Colonic mucosa (tissue), 4 donors: ENCODE results near the gene DHX58. TPM values are rescaled to one million over a fixed set of nuclear protein-coding genes. Genes with fewer than 3 reads are reported as not detected.

Experiments
- DNase-seq: peaks from one replicate; pipeline ENCODE4 v3.0.0-alpha.2; 2020
- H3K27ac ChIP-seq: fragments of 200-600 bp; one replicate; pipeline ENCODE4 v1.8.0; 2021
- H3K27me3 ChIP-seq: fragments of 200-600 bp; one replicate; pipeline ENCODE4 v1.8.0; 2021
- H3K36me3 ChIP-seq: fragments of 200-600 bp; one replicate; pipeline ENCODE4 v1.8.0; 2021
- H3K4me1 ChIP-seq: fragments of 200-600 bp; one replicate; pipeline ENCODE4 v1.8.0; 2021; ENCODE audit warnings: mild to moderate bottlenecking
- H3K4me3 ChIP-seq: fragments of 200-600 bp; one replicate; pipeline ENCODE4 v1.8.0; 2021
- H3K9ac ChIP-seq, 2 donors: one replicate each; pipeline ENCODE4 v1.7.0; 2013; ENCODE audit warnings: control low read depth in 2 of 2, low read depth in 2 of 2, low read length in 2 of 2
- H3K9me3 ChIP-seq: fragments of 200-600 bp; one replicate; pipeline ENCODE4 v1.8.0; 2021
- intact Hi-C: fragments of 100-400 bp; cut with DNase I; formaldehyde crosslinking; loops from one replicate; pipeline ENCODE4 v1.14.1; 2022
- total RNA-seq, 2 donors: library from RNA; stranded (reverse); fragmentation: NEBNext Ultra II Directional in 1 of 2; extraction: Animal tissue kit (Norgen Biotek cat#: 25700) in 1 of 2; gene quantifications; one replicate each; pipeline ENCODE4 v1.2.1, GENCODE V29; 2021
- TF ChIP-seq, protein P1 (sequence below): fragments of 200-600 bp; IDR thresholded peaks from one replicate; pipeline ENCODE4 v1.8.0; 2022; ENCODE audit warnings: antibody characterized with exemption, mild to moderate bottlenecking
- donor health status: healthy.
- donor health status: DM: no; HTN: no; CAD: no.
- donor health status: DM: no; HTN: no; CAD: no.

Gene DHX58
- total RNA-seq, 2 donors from 2014 or later: 10.6 to 11.3 TPM

DNA sequence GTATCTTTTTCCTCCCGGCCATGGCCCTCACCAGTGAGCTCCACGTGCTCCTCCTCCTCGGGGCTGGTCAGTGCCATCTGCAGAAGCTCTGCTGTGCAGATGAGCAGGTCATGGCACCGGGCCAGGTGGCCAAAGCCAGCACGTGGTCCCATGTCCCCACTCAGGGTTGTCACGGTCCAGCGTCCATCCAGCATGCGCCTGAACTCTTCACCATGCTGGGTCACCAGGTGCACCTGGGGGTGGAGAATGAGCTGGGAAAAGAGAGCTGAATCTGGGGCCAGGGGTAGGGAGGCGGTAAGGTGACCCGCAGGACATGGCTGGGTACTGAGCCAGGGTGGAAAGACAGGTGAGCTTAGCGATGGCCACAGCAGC, 1.3 kb downstream of the DHX58 start:
- Histone ChIP-seq H3K36me3 (no peaks in the 10 kb centered on the region), H3K9me3 (no peaks in the 10 kb centered on the region), H3K4me3 (peak overlapping the region; percentile 42), H3K27ac (peak overlapping the region; percentile 91), H3K9ac (peak overlapping the region in 1 of 2 donors; percentile 91), H3K27me3 (no peaks in the 10 kb centered on the region), H3K4me1 (peaks cover 15% of the 10 kb centered on the region)
- intact Hi-C loops: no loop called here
- no peak for DNase-seq
- TF ChIP-seq, protein P1, sequence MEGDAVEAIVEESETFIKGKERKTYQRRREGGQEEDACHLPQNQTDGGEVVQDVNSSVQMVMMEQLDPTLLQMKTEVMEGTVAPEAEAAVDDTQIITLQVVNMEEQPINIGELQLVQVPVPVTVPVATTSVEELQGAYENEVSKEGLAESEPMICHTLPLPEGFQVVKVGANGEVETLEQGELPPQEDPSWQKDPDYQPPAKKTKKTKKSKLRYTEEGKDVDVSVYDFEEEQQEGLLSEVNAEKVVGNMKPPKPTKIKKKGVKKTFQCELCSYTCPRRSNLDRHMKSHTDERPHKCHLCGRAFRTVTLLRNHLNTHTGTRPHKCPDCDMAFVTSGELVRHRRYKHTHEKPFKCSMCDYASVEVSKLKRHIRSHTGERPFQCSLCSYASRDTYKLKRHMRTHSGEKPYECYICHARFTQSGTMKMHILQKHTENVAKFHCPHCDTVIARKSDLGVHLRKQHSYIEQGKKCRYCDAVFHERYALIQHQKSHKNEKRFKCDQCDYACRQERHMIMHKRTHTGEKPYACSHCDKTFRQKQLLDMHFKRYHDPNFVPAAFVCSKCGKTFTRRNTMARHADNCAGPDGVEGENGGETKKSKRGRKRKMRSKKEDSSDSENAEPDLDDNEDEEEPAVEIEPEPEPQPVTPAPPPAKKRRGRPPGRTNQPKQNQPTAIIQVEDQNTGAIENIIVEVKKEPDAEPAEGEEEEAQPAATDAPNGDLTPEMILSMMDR: no peak

DNA sequence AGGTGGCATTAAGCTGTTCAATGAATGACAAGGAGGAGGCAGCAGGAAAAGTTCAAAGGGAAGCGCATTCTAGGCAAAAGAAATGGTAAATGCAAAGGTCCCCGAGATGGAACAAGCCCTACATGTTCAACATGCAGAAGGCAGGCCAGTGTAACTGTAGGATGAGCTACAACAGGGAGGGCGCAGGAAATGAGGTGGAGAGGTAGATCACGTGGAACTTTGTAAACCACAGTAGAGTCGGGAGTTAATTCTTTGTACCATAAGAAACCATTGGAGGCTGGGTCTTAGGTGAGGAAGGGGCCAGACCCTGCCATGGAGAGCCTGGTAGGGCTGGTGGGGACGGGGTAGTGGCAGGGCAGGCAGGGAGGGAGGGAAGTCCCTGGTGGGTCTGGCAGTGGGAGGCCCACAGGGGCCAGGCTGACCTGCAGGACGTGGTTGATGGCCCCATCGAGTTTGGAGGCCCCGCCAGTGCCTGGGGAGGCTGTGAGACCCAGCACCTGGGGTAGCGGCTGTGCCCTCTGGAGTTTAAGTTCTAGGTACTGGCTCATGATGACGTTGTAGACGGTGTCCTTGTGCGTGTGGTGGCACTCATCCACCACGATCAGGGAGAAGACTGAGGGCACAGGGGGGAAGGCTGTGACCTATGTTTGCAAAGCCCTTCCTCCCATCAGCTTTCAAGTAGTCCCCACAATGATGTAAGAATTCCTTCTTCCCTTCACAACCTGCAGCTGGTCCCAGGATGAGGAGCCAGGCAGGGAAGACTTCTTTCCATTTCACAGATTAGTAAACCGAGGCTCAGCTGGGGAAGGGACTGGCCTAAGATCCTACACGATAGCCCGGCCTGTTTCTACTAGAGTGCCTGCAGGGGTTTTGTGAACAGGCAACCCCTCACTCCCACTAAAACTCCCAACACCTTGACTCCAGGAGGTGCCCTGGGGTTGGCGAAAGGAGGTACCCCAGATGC, 1.9 kb downstream of the DHX58 start:
- TF ChIP-seq, protein P1: no peak
- Histone ChIP-seq H3K27ac (no peak overlapping the region), H3K27me3 (no peaks in the 10 kb centered on the region), H3K4me1 (peaks cover 15% of the 10 kb centered on the region), H3K9me3 (no peaks in the 10 kb centered on the region), H3K4me3 (no peak overlapping the region), H3K9ac (no peak overlapping the region), H3K36me3 (no peaks in the 10 kb centered on the region)
- DNase-seq: no peak
- intact Hi-C loops: no loop called here

DNA sequence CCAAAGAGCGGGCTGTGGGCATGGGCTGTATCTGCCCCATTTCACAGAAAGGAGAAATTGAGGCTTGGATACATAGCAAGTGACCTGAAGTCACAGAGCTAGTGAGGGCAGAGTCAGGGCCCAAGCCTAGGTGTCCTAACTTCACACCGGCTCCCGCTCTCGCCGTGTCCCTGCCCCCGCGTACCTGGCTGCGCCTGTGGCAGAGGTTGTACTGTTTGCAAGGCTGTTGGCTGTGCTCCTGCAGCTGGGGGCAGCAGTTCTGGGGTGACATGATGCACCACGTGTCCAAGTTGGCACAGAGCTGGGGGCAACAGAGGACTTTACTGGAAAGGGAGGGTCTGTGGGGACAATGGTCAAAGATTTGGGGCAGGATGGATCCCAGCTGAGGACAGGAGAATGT, 3.4 kb downstream of the DHX58 start:
- TF ChIP-seq, protein P1: no peak
- no peak overlapping the region for H3K9ac ChIP-seq
- H3K4me3 ChIP-seq: no peak overlapping the region
- intact Hi-C loops: no loop called here
- no peaks in the 10 kb centered on the region for H3K9me3 ChIP-seq
- no peaks in the 10 kb centered on the region for H3K27me3 ChIP-seq
- no peaks in the 10 kb centered on the region for H3K36me3 ChIP-seq
- H3K27ac ChIP-seq: no peak overlapping the region
- H3K4me1 ChIP-seq: peaks cover 15% of the 10 kb centered on the region
- DNase-seq: no peak

DNA sequence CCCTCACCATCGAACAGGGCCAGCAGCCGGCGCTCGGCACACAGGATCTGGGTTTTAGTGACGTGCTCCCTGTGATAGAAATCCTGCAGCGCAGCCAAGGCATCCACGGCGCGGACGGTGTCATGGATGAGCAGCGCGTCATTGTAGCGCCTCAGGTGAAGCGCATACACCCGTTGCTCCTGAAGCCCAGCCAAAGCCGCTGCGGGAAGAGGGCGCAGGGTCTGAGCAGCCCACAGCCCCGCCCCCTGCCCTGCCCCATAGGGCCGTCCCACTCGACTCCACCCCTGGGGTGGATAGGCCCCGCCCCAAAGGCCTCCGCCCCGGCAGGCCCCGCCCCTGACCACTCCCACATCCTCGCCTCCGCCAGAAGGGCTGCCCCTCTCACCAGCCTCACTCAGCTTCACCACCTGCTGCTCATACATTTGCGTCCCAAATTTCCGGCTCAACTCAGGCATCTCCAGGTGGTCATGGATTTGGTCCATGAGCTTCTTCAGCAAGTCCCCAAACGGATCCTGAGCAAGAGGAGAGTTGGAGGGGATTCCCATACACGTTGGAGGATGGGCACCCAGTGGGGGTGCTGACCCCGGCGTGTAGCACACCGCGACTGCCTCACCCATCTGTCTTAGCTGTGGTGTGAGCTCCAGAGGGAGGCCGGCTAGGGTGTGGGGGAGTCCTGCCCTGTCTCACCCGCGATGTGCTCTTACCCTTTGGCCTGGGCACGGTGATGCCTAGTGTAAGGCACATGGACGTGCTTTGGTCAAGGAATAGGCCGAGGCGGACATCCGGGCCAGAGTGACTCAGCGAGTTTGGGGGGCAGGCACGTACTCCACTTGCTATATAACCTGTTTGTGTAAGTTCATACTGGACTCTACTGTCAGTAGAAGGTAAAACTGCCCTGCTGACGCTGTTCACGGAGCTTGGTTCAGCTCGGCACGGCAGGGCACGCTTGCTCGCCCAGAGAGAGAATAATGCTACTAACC, 4.6 kb downstream of the DHX58 start:
- Histone ChIP-seq H3K9me3 (no peaks in the 10 kb centered on the region), H3K4me3 (peak overlapping the region; percentile 22), H3K4me1 (peaks cover 12% of the 10 kb centered on the region), H3K9ac (no peak overlapping the region), H3K27me3 (no peaks in the 10 kb centered on the region), H3K36me3 (no peaks in the 10 kb centered on the region), H3K27ac (no peak overlapping the region)
- peak; percentile 94 for DNase-seq
- TF ChIP-seq, protein P1: no peak
- intact Hi-C loops: no loop called here

DNA sequence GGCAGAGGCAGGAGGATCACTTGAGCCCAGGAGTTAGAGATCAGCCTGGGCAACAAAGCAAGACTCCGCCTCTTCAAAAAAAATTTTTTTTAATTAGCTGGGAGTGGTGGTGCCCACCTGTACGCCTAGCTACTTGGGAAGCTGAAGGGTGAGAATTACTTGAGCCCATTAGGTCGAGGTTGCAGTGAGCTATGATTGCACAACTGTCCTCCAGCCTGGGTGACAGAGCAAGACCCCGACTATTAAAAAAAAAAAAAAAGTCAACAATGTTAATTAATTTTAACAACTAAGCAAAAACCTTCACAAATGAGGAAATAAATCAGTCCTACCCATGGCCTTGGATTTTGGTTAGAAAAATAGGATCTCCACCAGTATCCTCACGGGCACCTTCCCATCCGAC, 5.4 kb downstream of the DHX58 start:
- H3K27me3 ChIP-seq: no peaks in the 10 kb centered on the region
- no peak overlapping the region for H3K9ac ChIP-seq
- TF ChIP-seq, protein P1: no peak
- H3K9me3 ChIP-seq: no peaks in the 10 kb centered on the region
- peaks cover 9% of the 10 kb centered on the region for H3K4me1 ChIP-seq
- no peaks in the 10 kb centered on the region for H3K36me3 ChIP-seq
- H3K27ac ChIP-seq: no peak overlapping the region
- intact Hi-C loops: no loop called here
- DNase-seq: no peak
- H3K4me3 ChIP-seq: peak overlapping the region; percentile 22
